ENCODE measurements around the gene SLC22A7.
"Not testable (repeated sequence)": the region's sequence is repeated elsewhere in the genome, so short reads cannot be mapped to it uniquely, and the experiment has no call there.

SLC22A7 gene

DNA sequence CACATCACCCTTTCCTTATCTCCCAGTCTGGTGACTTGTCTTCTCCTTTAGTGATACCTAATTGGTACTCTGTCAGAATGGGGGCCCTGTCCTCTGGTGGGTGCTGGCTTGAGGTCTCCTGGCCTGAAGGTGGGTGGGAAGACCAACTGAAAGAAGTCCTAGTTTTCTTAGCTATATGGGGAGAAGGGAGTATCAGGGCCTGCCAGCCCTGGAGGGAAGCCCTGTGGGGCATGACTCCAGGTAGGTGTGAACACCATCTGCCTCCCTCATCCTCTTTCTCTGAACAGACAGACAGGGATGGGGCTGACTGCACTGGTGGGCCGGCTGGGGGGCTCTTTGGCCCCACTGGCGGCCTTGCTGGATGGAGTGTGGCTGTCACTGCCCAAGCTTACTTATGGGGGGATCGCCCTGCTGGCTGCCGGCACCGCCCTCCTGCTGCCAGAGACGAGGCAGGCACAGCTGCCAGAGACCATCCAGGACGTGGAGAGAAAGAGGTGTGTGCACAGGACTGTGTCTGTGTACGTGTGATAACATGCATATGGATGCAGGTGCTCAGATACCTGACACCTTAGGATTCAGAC lies 5.8 kb downstream of the SLC22A7 start:
- no peak for DNase-seq

GRCh38 chr6:43304361-43304760 lies 6.3 kb downstream of the SLC22A7 start:
- DNase-seq, result no peak

DNA sequence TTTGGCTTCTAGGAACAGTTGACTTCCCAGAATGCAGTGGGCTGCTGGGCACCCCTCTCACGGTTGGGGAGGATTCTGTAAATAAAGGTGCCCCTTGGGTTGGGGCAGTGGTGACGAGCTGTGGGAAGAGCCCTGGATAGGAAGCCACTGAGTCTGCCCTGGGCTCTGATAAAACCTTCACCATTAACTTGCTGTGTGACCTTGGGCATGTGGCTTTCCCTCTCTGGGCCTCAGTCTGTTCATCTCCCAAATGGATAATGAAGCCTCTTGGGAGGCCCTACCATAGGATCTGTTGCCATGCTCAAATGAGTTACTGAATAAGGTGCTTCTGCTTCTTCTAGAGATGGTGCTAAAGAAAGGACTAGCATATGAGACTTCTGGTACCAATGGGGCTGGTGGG lies 6.8 kb downstream of the SLC22A7 start:
- no peak for DNase-seq

DNA sequence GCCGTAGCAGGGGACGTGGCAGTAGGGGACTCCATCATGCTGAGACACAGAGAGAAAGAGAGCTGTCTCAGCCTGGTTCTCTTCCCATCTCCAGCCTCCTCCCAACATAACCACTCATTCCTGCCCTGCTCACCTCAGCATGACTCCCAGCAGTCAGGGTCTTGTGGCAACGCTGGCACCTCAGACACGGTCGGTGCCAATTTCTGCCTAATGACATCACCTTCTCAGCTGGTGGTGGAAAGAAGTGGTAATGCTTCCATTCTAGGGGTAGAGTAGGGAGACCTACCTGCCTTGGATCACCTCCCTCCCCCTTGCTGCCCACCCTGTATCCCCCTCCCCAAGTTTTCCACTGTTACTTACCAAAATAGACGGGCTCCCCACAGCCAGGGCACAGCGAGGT lies 8.0 kb downstream of the SLC22A7 start:
- DNase-seq, result no peak

GRCh38 chr6:43307451-43308100 lies 9.5 kb downstream of the SLC22A7 start:
- DNase-seq, result no peak

DNA sequence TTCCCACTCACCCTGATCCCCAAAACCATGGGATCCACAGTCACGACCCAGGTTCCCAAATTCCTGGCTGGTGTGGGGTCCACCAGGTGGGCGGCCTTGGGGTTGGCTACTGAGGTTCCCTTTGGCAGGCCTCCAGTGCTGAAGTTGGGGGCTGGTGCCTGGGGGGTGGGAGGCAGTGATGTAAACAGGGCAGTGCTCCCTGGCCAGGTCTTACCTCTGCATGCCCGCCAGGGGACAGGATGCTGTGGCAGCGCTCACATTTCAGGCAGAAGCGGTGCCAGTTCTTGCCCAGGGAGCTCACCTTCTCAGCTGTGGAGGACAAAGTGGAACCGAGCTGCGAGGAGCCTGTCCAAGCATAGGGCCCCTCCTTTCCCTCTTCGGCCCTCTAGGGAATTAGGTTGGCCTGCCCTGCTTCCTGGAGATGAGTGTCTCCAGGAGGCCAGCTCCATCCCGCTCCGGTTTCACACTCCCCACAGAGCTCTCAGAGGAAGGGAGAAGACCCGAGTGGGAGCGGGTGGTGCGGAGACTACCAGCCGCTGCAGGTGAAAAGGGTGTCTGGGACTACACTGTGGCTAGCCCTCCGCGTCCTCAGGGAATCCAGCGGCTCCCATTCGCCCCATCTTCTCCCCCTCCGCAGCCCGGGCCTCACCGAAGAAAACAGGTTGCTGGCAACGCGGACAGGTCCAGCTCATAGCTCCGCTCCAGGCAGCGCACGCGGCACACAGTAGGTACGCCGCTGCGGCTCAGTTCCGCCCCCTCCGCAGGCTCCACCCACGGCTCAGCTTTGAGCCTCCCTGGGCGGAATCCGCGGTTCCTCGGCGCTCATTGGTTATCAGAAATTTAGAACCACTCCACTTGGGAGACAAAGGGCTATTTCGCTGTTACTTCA lies 10.3 kb downstream of the SLC22A7 start, which contains the start of gene CRIP3:
Gene CRIP3, minus strand, starts transcription at position 726 of the 889 bp plus-strand sequence. Its CDS starts 34 bp downstream, at position 692.
- peak; percentile 70 for DNase-seq

DNA sequence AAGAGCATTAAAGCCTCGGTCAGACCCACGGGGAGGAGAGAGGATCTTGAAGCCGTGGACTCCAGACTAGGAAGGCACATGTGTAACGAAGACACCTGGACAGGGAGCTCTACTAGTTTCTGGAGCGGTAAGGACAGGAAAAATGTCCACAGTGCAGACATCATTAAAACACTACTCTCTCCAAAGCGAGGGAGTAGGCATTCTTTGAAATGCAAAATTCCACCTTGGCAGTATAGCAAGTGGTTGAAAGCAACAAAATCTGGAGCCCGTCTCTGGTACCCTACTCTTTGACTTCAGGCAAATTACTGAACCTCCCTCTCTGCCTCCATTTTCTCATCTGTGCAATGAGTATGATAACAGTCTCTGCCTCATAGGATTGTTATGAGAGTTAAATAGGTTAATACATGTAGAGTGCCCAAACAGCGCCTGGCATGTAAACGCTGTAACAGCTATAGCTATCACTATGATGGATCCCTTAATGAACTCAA lies 11.0 kb downstream of the SLC22A7 start:
- DNase-seq, result no peak

GRCh38 chr6:43310134-43310533 lies 12.1 kb downstream of the SLC22A7 start:
- no peak for DNase-seq

DNA sequence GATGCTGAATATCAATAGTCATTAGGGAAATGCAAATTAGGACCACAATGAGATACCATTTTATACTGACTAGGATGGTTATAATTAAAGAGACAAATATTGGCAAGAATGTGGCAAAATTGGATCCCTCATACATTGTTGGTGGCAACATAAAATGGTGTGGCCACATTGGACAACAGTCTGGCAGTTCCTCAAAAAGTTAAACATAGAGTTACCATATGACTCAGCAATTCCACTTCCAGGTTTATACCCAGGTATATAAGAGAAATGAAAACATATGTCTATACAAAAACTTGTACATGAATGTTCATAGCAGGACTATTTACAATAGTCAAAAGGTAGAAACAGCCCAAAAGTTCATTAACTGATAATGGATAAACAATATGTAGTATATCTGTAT lies 12.6 kb downstream of the SLC22A7 start:
- no peak for DNase-seq

DNA sequence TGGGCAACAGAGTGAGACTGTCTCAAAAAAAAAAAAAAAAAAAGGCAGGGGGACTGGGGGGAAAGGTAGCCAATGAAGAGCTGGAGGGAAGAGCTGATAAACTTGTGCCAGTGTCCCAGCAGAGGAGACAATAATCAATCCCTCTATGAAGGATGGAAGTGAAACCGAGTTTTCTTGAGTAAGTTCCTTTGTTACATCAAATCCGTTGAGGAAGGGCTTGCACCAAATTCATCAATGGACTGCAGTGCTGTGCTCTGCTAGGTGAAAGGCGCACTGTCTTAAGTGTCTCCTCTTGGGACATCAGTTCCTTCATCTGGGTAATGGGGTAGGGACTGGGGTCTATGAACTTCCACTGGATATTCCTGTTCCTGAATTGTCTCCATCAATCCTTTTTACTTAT lies 13.6 kb downstream of the SLC22A7 start:
- DNase-seq, result no peak

- DNase-seq, result no peak
These were observed 15.8 kb downstream of the SLC22A7 start for GRCh38 chr6:43313813-43314212.

DNA sequence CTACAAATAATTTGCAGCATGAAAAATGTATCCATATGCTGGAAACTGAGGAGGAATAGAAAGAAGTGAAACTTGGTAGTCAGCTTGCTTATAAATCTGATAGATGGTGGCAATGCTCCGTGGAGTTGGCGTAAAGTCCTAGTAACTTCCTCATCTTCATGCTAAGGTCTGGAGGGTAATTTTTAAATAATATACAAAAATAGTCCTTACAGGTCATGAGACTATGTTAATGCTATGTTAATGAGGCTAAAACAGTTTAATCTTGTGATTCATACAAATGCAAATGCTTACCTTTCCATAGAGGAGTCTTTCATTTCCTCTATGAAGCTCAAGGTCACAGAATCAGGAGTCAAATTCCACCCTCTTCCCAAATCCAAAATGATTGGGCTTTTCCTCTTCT lies 20.0 kb downstream of the SLC22A7 start:
- no peak for DNase-seq

DNA sequence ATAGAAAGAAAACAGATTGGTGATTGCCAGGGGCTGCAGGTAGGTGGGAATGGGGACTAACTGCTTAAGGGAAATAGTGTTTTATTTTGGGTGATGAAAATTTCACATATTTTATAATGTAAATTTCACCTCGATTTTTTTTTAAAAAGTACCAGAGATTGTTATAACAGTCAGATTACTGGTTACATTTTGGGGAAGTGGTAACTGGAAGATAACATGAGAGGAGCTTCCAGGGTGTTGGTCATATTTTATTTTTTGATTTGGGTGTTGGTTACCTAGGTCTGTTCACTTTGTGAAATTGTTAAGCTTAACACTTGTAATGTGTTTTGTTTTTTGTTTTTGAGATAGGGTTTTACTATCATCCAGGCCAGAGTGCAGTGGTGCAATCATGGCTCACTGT lies 27.8 kb downstream of the SLC22A7 start:
- no peak for DNase-seq

DNA sequence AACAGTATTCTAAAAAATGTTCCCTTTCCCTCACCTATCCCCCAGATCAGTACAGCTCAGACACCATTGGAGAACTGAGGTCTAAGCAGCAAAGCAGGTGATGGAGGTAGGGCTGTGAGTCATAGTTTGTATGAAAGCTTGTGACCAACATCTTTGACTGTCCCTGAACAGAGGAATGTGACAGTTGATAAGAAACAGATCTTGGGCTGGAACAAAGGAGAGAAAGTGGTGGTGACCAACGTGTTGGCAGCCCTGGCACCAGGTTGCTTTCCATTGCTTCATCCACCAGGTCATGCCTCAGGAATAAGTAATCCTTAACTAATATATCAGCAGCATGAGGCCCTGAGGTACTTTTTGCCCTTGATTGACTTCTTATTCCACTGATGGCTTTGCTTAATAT lies 30.5 kb downstream of the SLC22A7 start:
- no peak for DNase-seq

DNA sequence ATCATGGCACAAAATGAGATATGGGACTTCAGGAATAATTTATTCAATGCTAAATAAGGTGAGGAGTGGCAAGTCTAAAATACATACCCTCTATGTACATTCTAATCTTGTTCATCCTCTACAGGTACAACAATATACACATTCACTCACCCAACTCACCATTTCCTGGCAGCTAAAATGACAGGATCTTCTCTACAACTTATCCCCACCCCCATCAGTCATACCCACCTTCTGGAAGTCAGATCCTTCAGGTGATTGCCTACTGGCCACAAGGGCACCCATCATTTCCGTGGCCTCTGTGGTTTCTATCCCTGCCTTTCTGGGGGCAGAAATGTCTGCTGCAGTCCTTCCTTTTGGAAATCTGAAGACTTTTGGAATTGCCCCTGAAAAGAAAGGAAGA lies 33.4 kb downstream of the SLC22A7 start:
- DNase-seq, result no peak

DNA sequence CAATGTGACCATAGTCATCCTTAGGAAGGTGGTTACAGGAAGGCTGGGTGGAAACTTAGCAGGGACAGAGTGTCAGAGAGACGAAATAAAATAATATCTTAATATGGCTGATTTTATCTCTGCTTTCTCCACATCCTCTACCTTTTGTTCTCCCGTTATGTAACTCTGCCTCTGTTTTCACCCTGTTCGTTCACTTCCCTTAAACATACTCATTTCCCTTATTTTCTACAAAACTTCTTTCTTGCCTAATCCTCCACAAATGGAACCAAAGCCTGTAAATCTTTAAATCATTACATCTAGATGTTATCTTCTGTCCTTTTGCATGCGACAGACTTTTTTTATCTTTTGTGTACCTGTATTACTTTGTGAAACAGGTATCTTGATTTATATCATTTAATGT lies 33.8 kb downstream of the SLC22A7 start:
- DNase-seq, result no peak

- no peak for DNase-seq
These were observed 36.5 kb downstream of the SLC22A7 start for GRCh38 chr6:43334466-43335095.

DNA sequence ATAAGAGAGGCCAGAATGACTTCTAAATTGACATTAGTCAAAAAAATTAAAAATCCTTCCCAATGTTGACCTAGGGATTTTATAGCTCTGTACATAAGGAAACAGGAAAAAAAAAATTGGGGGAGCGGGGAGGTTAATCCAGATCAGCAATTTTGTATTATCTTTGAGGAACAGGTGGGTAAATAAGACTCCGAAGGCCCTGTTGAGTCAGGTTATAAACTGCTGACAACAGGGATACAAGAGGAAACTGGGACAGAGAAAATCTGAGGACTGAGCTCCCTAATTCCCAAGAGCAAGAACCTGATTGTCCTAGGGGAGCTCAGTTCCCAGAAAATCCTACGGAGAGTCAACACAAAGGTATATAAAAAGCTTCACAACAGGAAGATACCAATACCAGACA lies 37.4 kb downstream of the SLC22A7 start:
- DNase-seq, result no peak

GRCh38 chr6:43336382-43336781 lies 38.3 kb downstream of the SLC22A7 start:
- no peak for DNase-seq

- no peak for DNase-seq
These were observed 40.2 kb downstream of the SLC22A7 start for GRCh38 chr6:43338243-43338642.

DNA sequence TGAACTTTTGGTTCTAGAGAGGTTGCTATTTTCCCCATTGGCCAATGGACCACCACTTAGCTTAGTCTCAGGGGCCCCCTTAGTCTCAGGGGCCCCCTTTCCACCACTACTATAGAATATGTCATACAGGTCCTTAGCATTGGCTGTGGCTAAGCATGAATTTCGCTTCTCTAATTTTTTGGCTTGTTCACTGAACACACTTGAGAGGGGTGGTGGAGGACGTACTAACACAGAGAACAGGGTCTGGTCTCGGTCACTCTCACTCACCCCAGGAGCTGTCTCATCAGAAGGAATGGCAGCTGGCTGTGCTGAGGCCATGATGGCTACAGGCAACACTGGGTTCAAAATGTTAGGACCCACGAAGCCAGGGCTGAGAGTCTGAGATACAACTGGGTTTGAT lies 41.1 kb downstream of the SLC22A7 start:
- DNase-seq, result no peak

DNA sequence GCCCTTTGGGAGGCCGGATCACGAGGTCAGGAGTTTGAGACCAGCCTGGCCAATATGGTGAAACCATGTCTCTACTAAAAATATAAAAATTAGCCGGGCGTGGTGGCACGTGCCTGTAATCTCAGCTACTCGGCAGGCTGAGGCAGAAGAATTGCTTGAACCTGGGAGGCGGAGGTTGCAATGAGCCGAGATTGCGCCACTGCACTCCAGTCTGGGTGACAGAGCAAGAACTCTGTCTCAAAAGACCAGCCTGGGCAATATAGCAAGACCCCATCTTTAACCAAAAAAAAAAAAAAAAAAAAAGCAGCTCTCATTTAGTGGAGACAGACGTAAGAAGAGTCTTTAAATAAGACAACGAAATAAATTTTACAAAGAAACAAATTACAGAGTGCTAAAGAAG lies 48.2 kb downstream of the SLC22A7 start:
- not testable (repeated sequence) for DNase-seq

- no peak for DNase-seq
These were observed 49.0 kb downstream of the SLC22A7 start for GRCh38 chr6:43347021-43347420.
